SK-N-SH treated with all-trans-retinoic acid at 6 μM for 48 hours (cell line): Measurements from ENCODE around the gene RFX3.

Experiments
- ARNTL ChIP-seq: fragments of 450-650 bp; formaldehyde crosslinking; IDR thresholded peaks from 2 replicates; pipeline ENCODE4 v1.5.0; 2020; ENCODE audit warnings: low read depth, mild to moderate bottlenecking, moderate library complexity, borderline replicate concordance
- CREB5 ChIP-seq: fragments of 250-450 bp; sonication (Bioruptor Pico); IDR thresholded peaks from 2 replicates; pipeline ENCODE4 v1.5.1; 2020; ENCODE audit warnings: low read depth, mild to moderate bottlenecking, moderate library complexity
- CSRNP3 ChIP-seq: fragments of 250-450 bp; sonication (Bioruptor Pico); IDR thresholded peaks from 2 replicates; pipeline ENCODE4 v1.5.1; 2021; ENCODE audit warnings: mild to moderate bottlenecking, moderate library complexity
- ESRRG ChIP-seq: fragments of 250-450 bp; sonication (Bioruptor Pico); IDR thresholded peaks from 2 replicates; pipeline ENCODE4 v1.6.1; 2021; ENCODE audit warnings: mild to moderate bottlenecking
- PATZ1 ChIP-seq: fragments of 250-450 bp; sonication (Bioruptor Pico); IDR thresholded peaks from 2 replicates; pipeline ENCODE4 v1.8.0; 2020; ENCODE audit warnings: mild to moderate bottlenecking, moderate library complexity, borderline replicate concordance
- RARB ChIP-seq: fragments of 250-450 bp; sonication (Bioruptor Pico); IDR thresholded peaks from 2 replicates; pipeline ENCODE4 v1.8.0; 2021; ENCODE audit warnings: mild to moderate bottlenecking, moderate library complexity
- TCF4 ChIP-seq: fragments of 250-450 bp; sonication (Bioruptor Pico); IDR thresholded peaks from 2 replicates; pipeline ENCODE4 v1.8.0; 2021; ENCODE audit warnings: mild to moderate bottlenecking, moderate library complexity, borderline replicate concordance
- ZC3H10 ChIP-seq: fragments of 250-450 bp; sonication (Bioruptor Pico); IDR thresholded peaks from 2 replicates; pipeline ENCODE4 v1.5.1; 2021; ENCODE audit warnings: mild to moderate bottlenecking, moderate library complexity
- ZFP30 ChIP-seq: fragments of 450-650 bp; formaldehyde crosslinking; IDR thresholded peaks from 2 replicates; pipeline ENCODE4 v1.5.0; 2022; ENCODE audit warnings: mild to moderate bottlenecking, moderate library complexity

- TF ChIP-seq RARB, result no peak
- TF ChIP-seq PATZ1 (CRISPR knock-in tag), result no peak
- TF ChIP-seq ZFP30 (CRISPR knock-in tag), result no peak
- TF ChIP-seq ARNTL (CRISPR knock-in tag), result no peak
- no peak for TF ChIP-seq CREB5 (CRISPR knock-in tag)
- no peak for TF ChIP-seq TCF4 (CRISPR knock-in tag)
- no peak for TF ChIP-seq ESRRG
- no peak for TF ChIP-seq ZC3H10 (CRISPR knock-in tag)
- no peak for TF ChIP-seq CSRNP3
Observed at GRCh38 chr9:3473405-3473804, 52.4 kb downstream of the RFX3 start.
